ENCODE measurements around the gene GATB.

DNA sequence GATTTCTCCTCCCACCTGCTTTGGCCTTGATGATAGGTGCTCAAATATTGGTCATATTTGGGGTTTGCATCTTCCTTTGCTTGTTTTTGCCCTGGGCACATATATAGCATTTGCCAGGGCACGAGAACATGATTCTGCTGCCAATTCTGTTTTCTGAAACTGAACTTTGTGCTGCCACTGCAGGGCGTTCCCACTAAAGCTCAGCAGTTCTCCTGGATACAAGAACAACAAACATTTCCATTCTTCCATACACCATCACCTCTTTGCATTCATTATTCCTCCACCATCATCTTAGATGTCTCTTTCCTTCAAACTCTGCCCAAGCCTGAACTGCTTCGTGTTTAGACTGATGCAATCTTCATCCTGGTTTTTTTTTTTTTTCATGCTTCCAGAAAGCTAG is 36.3 kb upstream of the GATB start:
- no peak for TF ChIP-seq EZH2 (IDR thresholded peaks at IDR 0.05; ENCODE audit: low read depth, unreplicated experiment)
- TF ChIP-seq, protein P1, sequence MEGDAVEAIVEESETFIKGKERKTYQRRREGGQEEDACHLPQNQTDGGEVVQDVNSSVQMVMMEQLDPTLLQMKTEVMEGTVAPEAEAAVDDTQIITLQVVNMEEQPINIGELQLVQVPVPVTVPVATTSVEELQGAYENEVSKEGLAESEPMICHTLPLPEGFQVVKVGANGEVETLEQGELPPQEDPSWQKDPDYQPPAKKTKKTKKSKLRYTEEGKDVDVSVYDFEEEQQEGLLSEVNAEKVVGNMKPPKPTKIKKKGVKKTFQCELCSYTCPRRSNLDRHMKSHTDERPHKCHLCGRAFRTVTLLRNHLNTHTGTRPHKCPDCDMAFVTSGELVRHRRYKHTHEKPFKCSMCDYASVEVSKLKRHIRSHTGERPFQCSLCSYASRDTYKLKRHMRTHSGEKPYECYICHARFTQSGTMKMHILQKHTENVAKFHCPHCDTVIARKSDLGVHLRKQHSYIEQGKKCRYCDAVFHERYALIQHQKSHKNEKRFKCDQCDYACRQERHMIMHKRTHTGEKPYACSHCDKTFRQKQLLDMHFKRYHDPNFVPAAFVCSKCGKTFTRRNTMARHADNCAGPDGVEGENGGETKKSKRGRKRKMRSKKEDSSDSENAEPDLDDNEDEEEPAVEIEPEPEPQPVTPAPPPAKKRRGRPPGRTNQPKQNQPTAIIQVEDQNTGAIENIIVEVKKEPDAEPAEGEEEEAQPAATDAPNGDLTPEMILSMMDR (conservative IDR thresholded peaks at IDR 0.05; ENCODE audit: low read depth in 2 of 2) = no peak
- no peak for TF ChIP-seq STAT1 (IDR thresholded peaks at IDR 0.05; ENCODE audit: unreplicated experiment)
- TF ChIP-seq, protein P2, sequence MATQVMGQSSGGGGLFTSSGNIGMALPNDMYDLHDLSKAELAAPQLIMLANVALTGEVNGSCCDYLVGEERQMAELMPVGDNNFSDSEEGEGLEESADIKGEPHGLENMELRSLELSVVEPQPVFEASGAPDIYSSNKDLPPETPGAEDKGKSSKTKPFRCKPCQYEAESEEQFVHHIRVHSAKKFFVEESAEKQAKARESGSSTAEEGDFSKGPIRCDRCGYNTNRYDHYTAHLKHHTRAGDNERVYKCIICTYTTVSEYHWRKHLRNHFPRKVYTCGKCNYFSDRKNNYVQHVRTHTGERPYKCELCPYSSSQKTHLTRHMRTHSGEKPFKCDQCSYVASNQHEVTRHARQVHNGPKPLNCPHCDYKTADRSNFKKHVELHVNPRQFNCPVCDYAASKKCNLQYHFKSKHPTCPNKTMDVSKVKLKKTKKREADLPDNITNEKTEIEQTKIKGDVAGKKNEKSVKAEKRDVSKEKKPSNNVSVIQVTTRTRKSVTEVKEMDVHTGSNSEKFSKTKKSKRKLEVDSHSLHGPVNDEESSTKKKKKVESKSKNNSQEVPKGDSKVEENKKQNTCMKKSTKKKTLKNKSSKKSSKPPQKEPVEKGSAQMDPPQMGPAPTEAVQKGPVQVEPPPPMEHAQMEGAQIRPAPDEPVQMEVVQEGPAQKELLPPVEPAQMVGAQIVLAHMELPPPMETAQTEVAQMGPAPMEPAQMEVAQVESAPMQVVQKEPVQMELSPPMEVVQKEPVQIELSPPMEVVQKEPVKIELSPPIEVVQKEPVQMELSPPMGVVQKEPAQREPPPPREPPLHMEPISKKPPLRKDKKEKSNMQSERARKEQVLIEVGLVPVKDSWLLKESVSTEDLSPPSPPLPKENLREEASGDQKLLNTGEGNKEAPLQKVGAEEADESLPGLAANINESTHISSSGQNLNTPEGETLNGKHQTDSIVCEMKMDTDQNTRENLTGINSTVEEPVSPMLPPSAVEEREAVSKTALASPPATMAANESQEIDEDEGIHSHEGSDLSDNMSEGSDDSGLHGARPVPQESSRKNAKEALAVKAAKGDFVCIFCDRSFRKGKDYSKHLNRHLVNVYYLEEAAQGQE (IDR thresholded peaks at IDR 0.05; ENCODE audit: unreplicated experiment) = no peak
